A673 (cell line): Measurements from ENCODE around the gene BAIAP2.

ENCODE experiments used
- EZH2 ChIP-seq: fragments of 200-600 bp; sonication (generic); IDR thresholded peaks from 2 replicates; pipeline ENCODE4 v1.6.1; 2017; ENCODE audit warnings: borderline replicate concordance, low read depth, mild to moderate bottlenecking, mixed read lengths, antibody characterized with exemption, low read length; ENCODE audit not compliant: poor library complexity, severe bottlenecking
- TF ChIP-seq, protein P1 (sequence below): fragments of 300-800, 200-600 bp; sonication (generic); conservative IDR thresholded peaks from 2 replicates; pipeline ENCODE4 v1.5.1; 2017; ENCODE audit warnings: low read depth, mild to moderate bottlenecking, antibody characterized with exemption, low read length, moderate library complexity, mixed read lengths

DNA sequence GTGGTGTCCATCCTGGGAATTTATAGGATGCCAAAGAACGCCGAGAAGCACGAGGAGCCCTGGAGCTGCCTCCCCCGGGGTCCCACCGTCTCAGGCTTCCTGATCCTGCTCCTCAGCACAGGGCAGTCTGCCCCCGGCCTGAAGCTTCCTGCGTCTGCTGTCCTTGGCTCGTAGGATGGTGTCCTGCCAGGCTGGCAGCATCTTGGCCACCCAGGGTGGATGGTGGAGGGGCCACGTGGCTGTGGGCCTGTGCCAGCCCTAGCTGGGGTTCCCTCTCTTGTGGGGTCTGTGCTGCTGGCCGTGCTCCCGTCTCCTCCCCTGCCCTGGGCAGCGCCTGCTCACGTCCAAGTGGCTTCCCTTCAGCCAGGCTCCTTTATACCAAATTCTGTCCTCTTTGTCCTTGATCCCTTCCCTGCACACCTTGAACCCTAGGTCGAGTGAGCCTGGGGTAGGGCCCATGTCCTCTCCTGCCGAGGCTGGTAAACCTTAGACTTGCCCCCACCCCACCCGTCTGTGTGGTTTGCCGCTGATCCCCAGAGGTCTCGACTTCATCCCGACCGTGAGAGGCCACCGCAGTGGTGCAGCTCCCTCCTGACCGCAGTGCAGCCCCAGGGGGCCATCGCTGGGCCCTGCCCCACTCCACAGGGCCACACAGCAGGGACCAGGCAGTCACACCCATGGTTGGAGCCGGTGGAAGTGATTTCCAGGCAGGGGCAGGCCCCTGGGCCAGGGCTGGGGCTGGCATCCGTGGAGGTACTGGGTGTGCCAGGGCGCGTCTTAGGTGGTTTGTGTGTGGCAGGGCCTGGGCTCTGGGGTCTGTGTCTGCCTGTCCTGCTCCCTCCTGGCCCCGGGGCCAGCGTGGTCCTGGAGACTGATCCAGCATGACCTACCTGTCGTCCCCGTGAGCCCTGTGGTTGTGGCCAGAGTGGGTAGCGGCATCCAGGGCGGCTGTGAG is 46.5 kb downstream of the BAIAP2 start:
- TF ChIP-seq, protein P1, sequence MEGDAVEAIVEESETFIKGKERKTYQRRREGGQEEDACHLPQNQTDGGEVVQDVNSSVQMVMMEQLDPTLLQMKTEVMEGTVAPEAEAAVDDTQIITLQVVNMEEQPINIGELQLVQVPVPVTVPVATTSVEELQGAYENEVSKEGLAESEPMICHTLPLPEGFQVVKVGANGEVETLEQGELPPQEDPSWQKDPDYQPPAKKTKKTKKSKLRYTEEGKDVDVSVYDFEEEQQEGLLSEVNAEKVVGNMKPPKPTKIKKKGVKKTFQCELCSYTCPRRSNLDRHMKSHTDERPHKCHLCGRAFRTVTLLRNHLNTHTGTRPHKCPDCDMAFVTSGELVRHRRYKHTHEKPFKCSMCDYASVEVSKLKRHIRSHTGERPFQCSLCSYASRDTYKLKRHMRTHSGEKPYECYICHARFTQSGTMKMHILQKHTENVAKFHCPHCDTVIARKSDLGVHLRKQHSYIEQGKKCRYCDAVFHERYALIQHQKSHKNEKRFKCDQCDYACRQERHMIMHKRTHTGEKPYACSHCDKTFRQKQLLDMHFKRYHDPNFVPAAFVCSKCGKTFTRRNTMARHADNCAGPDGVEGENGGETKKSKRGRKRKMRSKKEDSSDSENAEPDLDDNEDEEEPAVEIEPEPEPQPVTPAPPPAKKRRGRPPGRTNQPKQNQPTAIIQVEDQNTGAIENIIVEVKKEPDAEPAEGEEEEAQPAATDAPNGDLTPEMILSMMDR: no peak
- TF ChIP-seq EZH2: no peak
